RWPE2 (cell line): Measurements from ENCODE around the gene TSPYL1.

Source experiments
- ATAC-seq: fragments of 200-7000 bp; cut with Tn5 transposase; 3 replicates; pipeline ENCODE4 v1.9.1; 2021; ENCODE audit warnings: low read depth
- DNase-seq: peaks from one replicate; pipeline ENCODE4 v3.0.0-alpha.2; 2020; ENCODE audit warnings: low spot score
- H3K27ac ChIP-seq: fragments of 450-650 bp; 2 replicates; pipeline ENCODE4 v1.5.1; 2017; ENCODE audit warnings: mild to moderate bottlenecking; ENCODE audit not compliant: poor library complexity, severe bottlenecking
- H3K27me3 ChIP-seq: fragments of 250-450 bp; sonication (Bioruptor Pico); 2 replicates; pipeline ENCODE4 v1.5.1; 2021; ENCODE audit warnings: mild to moderate bottlenecking, moderate library complexity; ENCODE audit not compliant: insufficient read depth, poor library complexity, severe bottlenecking
- H3K36me3 ChIP-seq: fragments of 250-450 bp; sonication (Bioruptor Pico); 2 replicates; pipeline ENCODE4 v1.5.1; 2020; ENCODE audit warnings: low read depth, mild to moderate bottlenecking, moderate library complexity
- H3K4me1 ChIP-seq: fragments of 250-450 bp; sonication (Bioruptor Pico); 2 replicates; pipeline ENCODE4 v1.5.1; 2021; ENCODE audit warnings: mild to moderate bottlenecking, moderate library complexity; ENCODE audit not compliant: insufficient read depth, poor library complexity, severe bottlenecking
- H3K4me3 ChIP-seq: fragments of 250-450 bp; sonication (Bioruptor Pico); 2 replicates; pipeline ENCODE4 v1.5.1; 2021; ENCODE audit warnings: mild to moderate bottlenecking, moderate library complexity; ENCODE audit not compliant: severe bottlenecking
- H3K9me3 ChIP-seq: fragments of 250-450 bp; sonication (Bioruptor Pico); 2 replicates; pipeline ENCODE4 v1.5.1; 2021; ENCODE audit warnings: mild to moderate bottlenecking, moderate library complexity; ENCODE audit not compliant: severe bottlenecking
- TF ChIP-seq, protein P1 (sequence below): fragments of 450-650 bp; IDR thresholded peaks from one replicate; pipeline ENCODE4 v1.5.1; 2017; ENCODE audit warnings: mild to moderate bottlenecking, moderate library complexity; ENCODE audit not compliant: poor library complexity, severe bottlenecking

Gene TSPYL1

DNA sequence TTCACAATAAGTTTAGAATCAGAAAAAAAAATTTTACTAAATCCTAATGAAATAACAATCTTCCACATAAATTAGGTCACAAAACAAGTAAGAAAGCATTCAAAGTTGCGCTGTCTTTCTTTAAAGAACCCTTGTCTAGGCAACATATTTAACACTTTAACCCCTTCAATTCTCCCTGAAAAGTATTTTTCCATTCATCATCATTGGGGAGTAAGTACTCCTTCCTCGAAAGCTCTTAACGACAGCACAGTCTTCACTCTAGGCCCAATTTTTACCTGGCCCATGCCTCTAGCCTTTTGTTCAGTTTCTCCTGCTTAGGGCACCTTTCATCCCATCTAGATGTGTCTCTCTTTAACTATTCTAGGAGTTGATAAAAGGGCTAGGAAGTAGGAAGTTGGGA lies 2.6 kb downstream of the TSPYL1 start:
- peaks cover 52% of the 10 kb centered on the region for H3K36me3 ChIP-seq
- peaks cover 27% of the 10 kb centered on the region for H3K4me1 ChIP-seq

GRCh38 chr6:116271149-116271708 lies 8.5 kb downstream of the TSPYL1 start:
- H3K4me3 ChIP-seq: no peak overlapping the region
- TF ChIP-seq, protein P1, sequence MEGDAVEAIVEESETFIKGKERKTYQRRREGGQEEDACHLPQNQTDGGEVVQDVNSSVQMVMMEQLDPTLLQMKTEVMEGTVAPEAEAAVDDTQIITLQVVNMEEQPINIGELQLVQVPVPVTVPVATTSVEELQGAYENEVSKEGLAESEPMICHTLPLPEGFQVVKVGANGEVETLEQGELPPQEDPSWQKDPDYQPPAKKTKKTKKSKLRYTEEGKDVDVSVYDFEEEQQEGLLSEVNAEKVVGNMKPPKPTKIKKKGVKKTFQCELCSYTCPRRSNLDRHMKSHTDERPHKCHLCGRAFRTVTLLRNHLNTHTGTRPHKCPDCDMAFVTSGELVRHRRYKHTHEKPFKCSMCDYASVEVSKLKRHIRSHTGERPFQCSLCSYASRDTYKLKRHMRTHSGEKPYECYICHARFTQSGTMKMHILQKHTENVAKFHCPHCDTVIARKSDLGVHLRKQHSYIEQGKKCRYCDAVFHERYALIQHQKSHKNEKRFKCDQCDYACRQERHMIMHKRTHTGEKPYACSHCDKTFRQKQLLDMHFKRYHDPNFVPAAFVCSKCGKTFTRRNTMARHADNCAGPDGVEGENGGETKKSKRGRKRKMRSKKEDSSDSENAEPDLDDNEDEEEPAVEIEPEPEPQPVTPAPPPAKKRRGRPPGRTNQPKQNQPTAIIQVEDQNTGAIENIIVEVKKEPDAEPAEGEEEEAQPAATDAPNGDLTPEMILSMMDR: no peak
- DNase-seq (no peak), ATAC-seq (no peak)
- peaks cover 14% of the 10 kb centered on the region for H3K4me1 ChIP-seq
- H3K27me3 ChIP-seq: no peaks in the 10 kb centered on the region
- H3K27ac ChIP-seq: no peak overlapping the region
- H3K9me3 ChIP-seq: no peaks in the 10 kb centered on the region
- H3K36me3 ChIP-seq: peaks cover 43% of the 10 kb centered on the region

More for the DNA sequence above, 2.6 kb downstream of the TSPYL1 start:
- ATAC-seq (no peak), DNase-seq (no peak)
- H3K9me3 ChIP-seq: no peaks in the 10 kb centered on the region
- no peaks in the 10 kb centered on the region for H3K27me3 ChIP-seq
- peak overlapping the region; percentile 73 for H3K4me3 ChIP-seq
- TF ChIP-seq, protein P1: no peak
- no peak overlapping the region for H3K27ac ChIP-seq

- Histone ChIP-seq H3K27ac (no peak overlapping the region), H3K27me3 (no peaks in the 10 kb centered on the region), H3K36me3 (peaks cover 23% of the 10 kb centered on the region), H3K4me1 (no peaks in the 10 kb centered on the region), H3K4me3 (no peak overlapping the region), H3K9me3 (no peaks in the 10 kb centered on the region)
- DNase-seq: no peak
- ATAC-seq: peak; percentile 73
- TF ChIP-seq, protein P1: peak; percentile 97
These were observed 11.0 kb downstream of the TSPYL1 start for GRCh38 chr6:116268589-116269293.

DNA sequence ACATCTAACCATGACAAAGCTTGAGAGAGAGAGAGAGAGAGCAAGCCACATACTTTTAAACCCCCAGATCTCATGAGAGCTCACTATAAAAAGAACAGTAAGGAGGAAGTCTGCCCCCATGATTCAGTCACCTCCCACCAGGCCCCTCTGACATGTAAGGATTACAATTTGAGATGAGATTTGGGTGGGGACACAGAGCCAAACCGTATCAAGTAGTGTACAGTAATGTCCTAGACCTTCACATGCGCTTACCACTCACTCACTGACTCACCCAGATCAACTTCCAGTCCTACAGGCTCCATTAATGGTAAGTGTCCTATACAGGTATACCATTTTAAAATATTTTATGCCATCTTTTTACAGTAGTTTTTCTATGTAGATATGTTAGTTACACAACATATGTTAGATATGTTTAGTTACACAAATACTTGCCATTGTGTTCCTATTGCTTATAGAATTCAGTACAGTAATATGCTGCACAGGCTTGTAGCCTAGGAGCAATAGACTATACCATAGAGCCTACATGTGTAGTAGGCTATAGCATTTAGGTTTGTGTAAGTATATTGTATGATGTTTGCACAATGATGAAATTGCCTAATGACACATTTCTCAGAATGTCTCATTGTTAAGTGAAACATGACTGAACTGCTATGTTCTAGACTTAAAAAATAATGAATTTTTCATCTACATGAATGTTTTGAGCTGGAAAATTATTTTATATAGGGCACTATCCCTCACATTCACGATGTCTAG lies 11.7 kb downstream of the TSPYL1 start:
- ATAC-seq: peak; percentile 45; the same call in 2 of the 3 replicates
- no peak overlapping the region for H3K27ac ChIP-seq
- TF ChIP-seq, protein P1: no peak
- H3K36me3 ChIP-seq: peaks cover 18% of the 10 kb centered on the region
- no peak for DNase-seq
- H3K9me3 ChIP-seq: no peaks in the 10 kb centered on the region
- H3K4me3 ChIP-seq: no peak overlapping the region
- H3K4me1 ChIP-seq: no peaks in the 10 kb centered on the region
- H3K27me3 ChIP-seq: no peaks in the 10 kb centered on the region
